ENCODE results near the gene KIAA0513.

The KIAA0513 gene

GRCh38 chr16:85027349-85027957, at the start of gene KIAA0513:
TSS of gene KIAA0513 (plus strand) at chr16:85027795. CDS start at chr16:85067072, 39,277 bp downstream.
- DNase-seq = peak; percentile 98

GRCh38 chr16:84979516-84979915, 48.1 kb upstream of the KIAA0513 start:
- no peak for DNase-seq

- no peak for DNase-seq
Measured at GRCh38 chr16:84982434-84982833, 45.2 kb upstream of the KIAA0513 start.

GRCh38 chr16:84985079-84986065, 42.2 kb upstream of the KIAA0513 start:
- DNase-seq = no peak

GRCh38 chr16:84986102-84986501, 41.5 kb upstream of the KIAA0513 start:
- peak; percentile 37 for DNase-seq

GRCh38 chr16:84986879-84987278, 40.7 kb upstream of the KIAA0513 start:
- DNase-seq = no peak

- no peak for DNase-seq
Measured at GRCh38 chr16:84988328-84989080, 39.1 kb upstream of the KIAA0513 start.

GRCh38 chr16:84989749-84990620, 37.6 kb upstream of the KIAA0513 start:
- DNase-seq = no peak

GRCh38 chr16:84990782-84991181, 36.8 kb upstream of the KIAA0513 start:
- DNase-seq = no peak

- no peak for DNase-seq
Measured at GRCh38 chr16:84992717-84993075, 34.9 kb upstream of the KIAA0513 start.

- DNase-seq = no peak
Measured at GRCh38 chr16:84993926-84994325, 33.7 kb upstream of the KIAA0513 start.

GRCh38 chr16:84995663-84996062, 31.9 kb upstream of the KIAA0513 start:
- DNase-seq = no peak

- no peak for DNase-seq
Measured at GRCh38 chr16:84996365-84996764, 31.2 kb upstream of the KIAA0513 start.

- no peak for DNase-seq
Measured at GRCh38 chr16:84999200-84999599, 28.4 kb upstream of the KIAA0513 start.

- no peak for DNase-seq
Measured at GRCh38 chr16:84999857-85000480, 27.6 kb upstream of the KIAA0513 start.

GRCh38 chr16:85002099-85002541, 25.5 kb upstream of the KIAA0513 start:
- DNase-seq = no peak

- no peak for DNase-seq
Measured at GRCh38 chr16:85002608-85003007, 25.0 kb upstream of the KIAA0513 start.

GRCh38 chr16:85003076-85003475, 24.5 kb upstream of the KIAA0513 start:
- DNase-seq = no peak

GRCh38 chr16:85003725-85004586, 23.6 kb upstream of the KIAA0513 start:
- no peak for DNase-seq

GRCh38 chr16:85004587-85005205, 22.9 kb upstream of the KIAA0513 start:
- DNase-seq = no peak
